Measurements from ENCODE around the gene NLRP3. TPM values are rescaled to one million over a fixed set of nuclear protein-coding genes. Genes with fewer than 3 reads are reported as not detected.

NLRP3 gene
- total RNA-seq, 4 donors from 2014 or later, result 3.4 to 9.6 (median 7.0) TPM

GRCh38 chr1:247373721-247374141 lies 42.2 kb upstream of the NLRP3 start:
- no peak for TF ChIP-seq CTCF (IDR thresholded peaks at IDR 0.05; ENCODE audit: low read depth)

DNA sequence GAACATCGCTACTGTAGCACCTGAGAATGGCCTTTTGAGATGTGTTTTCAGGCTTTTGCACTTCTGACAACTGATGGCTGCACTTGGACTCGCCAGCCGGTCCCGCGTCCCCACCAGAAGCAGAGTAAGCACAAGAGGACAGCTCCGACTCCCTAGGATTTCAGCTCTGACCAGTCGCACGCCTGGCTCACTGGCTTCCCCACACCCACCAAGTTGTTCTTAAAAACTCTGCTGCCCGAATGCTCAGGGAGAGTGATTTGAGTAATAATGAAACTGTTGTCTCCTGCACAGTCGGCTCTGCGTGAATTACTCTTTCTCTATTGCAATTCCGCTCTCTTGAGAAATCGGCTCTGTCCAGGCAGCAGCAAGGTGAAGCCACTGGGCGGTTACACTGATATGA lies 40.2 kb upstream of the NLRP3 start:
- TF ChIP-seq CTCF (IDR thresholded peaks at IDR 0.05; ENCODE audit: low read depth), result no peak

- TF ChIP-seq CTCF (IDR thresholded peaks at IDR 0.05; ENCODE audit: low read depth), result no peak
Measured at GRCh38 chr1:247376659-247377058, 39.3 kb upstream of the NLRP3 start.

GRCh38 chr1:247378334-247379073 lies 37.5 kb upstream of the NLRP3 start:
- TF ChIP-seq CTCF (IDR thresholded peaks at IDR 0.05; ENCODE audit: low read depth), result no peak

DNA sequence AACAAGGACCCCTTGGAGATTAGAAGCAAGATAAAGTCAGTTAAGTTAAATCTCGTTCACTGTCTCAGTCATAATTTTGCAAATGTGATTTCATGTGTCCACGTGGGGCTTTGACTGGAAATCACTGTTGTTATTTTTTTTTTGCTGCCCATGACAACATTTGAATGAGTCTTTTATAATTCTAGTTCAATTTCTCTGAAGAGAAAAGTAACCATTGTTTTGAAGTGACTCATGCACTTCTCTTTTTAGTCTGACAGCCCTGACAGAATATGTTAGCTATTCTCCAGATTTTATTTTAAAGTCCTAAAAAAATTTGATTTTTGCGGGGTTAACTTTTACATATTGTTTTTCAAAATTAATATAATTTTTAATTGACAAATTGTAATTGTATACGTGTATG lies 30.7 kb upstream of the NLRP3 start:
- no peak for TF ChIP-seq CTCF (IDR thresholded peaks at IDR 0.05; ENCODE audit: low read depth)

- TF ChIP-seq CTCF (IDR thresholded peaks at IDR 0.05; ENCODE audit: low read depth), result no peak
Measured at GRCh38 chr1:247386217-247386616, 29.8 kb upstream of the NLRP3 start.

- no peak for TF ChIP-seq CTCF (IDR thresholded peaks at IDR 0.05; ENCODE audit: low read depth)
Measured at GRCh38 chr1:247386687-247387086, 29.3 kb upstream of the NLRP3 start.
